Measurements from ENCODE around the gene ADAMTS18.

The ADAMTS18 gene

GRCh38 chr16:77335652-77336234 lies 99.1 kb downstream of the ADAMTS18 start:
- H3K4me1 ChIP-seq (ENCODE audit: control insufficient read depth, insufficient read depth, low read length), result peaks cover 15% of the 10 kb centered on the region
- ChIA-PET CTCF (no interaction called here), POLR2A (no interaction called here)
- no peak overlapping the region for H3K4me3 ChIP-seq (ENCODE audit: low read depth, low read length)
- peak overlapping the region; percentile 18; the same call in 1 of the 2 replicates for H3K27ac ChIP-seq (ENCODE audit: extremely low read depth, low read depth, low read length)
- TF ChIP-seq ZNF549 (tag by site-specific recombination; IDR thresholded peaks at IDR 0.05) (no peak), ZNF785 (tag by site-specific recombination; IDR thresholded peaks at IDR 0.05) (no peak), ZNF561 (tag by site-specific recombination; IDR thresholded peaks at IDR 0.05; ENCODE audit: borderline replicate concordance) (no peak), PRDM1 (tag by site-specific recombination; IDR thresholded peaks at IDR 0.05) (no peak), ZNF138 (tag by site-specific recombination; IDR thresholded peaks at IDR 0.05; ENCODE audit: borderline replicate concordance) (no peak), ZNF76 (tag by site-specific recombination; IDR thresholded peaks at IDR 0.05; ENCODE audit: borderline replicate concordance, low read depth) (no peak)
- H3K9me3 ChIP-seq (ENCODE audit: control insufficient read depth, insufficient read depth, low read depth, low read length), result no peaks in the 10 kb centered on the region
- no peaks in the 10 kb centered on the region for H3K36me3 ChIP-seq (ENCODE audit: control insufficient read depth in 2 of 2, insufficient read depth in 1 of 2, low read length in 2 of 2)

DNA sequence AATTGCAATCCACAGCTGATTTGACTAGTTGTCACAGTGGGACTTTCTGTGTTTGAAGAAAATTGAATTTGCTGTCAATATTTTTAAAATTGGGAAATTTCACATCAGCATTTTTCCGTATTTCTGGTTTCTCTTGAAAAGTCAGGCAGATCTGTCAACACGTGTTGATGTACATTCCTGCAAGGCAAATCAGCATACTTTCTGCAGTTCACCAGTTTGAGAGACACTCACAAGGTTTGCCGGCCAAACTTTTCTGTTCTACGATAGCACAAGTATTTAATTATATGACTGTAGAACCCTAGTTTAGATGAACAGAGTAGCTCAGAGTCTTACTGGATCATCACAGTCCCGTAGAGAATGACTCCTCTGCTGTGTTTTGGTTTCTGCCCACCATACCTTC lies 102.0 kb downstream of the ADAMTS18 start:
- Histone ChIP-seq H3K4me3 (ENCODE audit: low read depth, low read length) (no peak overlapping the region), H3K9me3 (ENCODE audit: control insufficient read depth, insufficient read depth, low read depth, low read length) (no peaks in the 10 kb centered on the region), H3K36me3 (ENCODE audit: control insufficient read depth in 2 of 2, insufficient read depth in 1 of 2, low read length in 2 of 2) (no peaks in the 10 kb centered on the region), H3K4me1 (ENCODE audit: control insufficient read depth, insufficient read depth, low read length) (peaks cover 20% of the 10 kb centered on the region), H3K27ac (ENCODE audit: extremely low read depth, low read depth, low read length) (no peak overlapping the region)
- ChIA-PET CTCF (no interaction called here), POLR2A (no interaction called here)
- no peak for TF ChIP-seq ZNF555 (tag by site-specific recombination; conservative IDR thresholded peaks at IDR 0.05)

DNA sequence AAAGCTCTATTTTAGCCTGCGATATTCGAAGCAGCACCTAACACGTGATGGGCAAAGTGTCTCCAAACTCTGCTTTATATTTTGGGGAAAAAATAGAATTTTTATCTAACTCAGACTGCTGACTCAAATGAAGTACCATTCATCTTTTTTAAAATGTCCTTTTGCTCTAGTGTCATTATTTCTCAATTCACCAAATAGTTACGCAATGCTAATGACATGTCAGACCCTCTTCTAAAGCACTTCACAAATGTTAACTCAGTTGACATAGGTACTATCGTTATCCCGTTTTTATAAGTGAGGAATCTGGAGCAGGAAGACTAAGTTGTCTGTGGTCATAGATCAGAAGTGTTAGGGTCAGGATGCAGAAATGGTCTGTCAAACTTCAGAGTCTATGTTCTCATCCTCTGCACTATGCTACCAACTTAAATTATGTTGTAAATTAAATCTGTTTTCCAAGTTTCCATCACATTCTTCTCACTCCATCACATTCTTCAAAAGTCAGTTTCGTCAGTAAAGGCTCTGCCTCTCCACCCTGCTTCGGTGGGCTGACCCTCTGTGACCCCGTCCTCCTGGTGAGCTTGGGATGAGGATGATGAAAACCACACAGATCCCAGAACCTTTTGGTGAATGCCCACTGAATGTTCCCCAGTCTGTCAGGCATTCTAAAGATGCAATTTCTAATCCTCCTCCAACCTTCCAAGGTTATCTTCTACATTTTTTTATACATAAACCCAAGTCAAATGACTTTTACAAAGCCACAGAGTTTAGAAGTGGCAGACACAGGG lies 102.8 kb downstream of the ADAMTS18 start:
- CTCF ChIA-PET, result interaction anchor here (1.0 kb wide), 1 partner anchor 24 kb away, joined by 3 read pairs; no protein-coding TSS in a partner anchor
- TF ChIP-seq ZNF654 (tag by site-specific recombination; IDR thresholded peaks at IDR 0.05; ENCODE audit: low read depth) (no peak), ZNF677 (tag by site-specific recombination; IDR thresholded peaks at IDR 0.05) (no peak), ZNF830 (tag by site-specific recombination; IDR thresholded peaks at IDR 0.05; ENCODE audit: low read depth) (no peak)
- TF ChIP-seq, protein P1, sequence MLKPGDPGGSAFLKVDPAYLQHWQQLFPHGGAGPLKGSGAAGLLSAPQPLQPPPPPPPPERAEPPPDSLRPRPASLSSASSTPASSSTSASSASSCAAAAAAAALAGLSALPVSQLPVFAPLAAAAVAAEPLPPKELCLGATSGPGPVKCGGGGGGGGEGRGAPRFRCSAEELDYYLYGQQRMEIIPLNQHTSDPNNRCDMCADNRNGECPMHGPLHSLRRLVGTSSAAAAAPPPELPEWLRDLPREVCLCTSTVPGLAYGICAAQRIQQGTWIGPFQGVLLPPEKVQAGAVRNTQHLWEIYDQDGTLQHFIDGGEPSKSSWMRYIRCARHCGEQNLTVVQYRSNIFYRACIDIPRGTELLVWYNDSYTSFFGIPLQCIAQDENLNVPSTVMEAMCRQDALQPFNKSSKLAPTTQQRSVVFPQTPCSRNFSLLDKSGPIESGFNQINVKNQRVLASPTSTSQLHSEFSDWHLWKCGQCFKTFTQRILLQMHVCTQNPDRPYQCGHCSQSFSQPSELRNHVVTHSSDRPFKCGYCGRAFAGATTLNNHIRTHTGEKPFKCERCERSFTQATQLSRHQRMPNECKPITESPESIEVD (tag by site-specific recombination; IDR thresholded peaks at IDR 0.05), result no peak
- no peaks in the 10 kb centered on the region for H3K9me3 ChIP-seq (ENCODE audit: control insufficient read depth, insufficient read depth, low read depth, low read length)
- no peak overlapping the region for H3K27ac ChIP-seq (ENCODE audit: extremely low read depth, low read depth, low read length)
- H3K36me3 ChIP-seq (ENCODE audit: control insufficient read depth in 2 of 2, insufficient read depth in 1 of 2, low read length in 2 of 2), result no peaks in the 10 kb centered on the region
- H3K4me1 ChIP-seq (ENCODE audit: control insufficient read depth, insufficient read depth, low read length), result peaks cover 19% of the 10 kb centered on the region
- no peak overlapping the region for H3K4me3 ChIP-seq (ENCODE audit: low read depth, low read length)
- POLR2A ChIA-PET, result no interaction called here

- peaks cover 10% of the 10 kb centered on the region for H3K4me1 ChIP-seq (ENCODE audit: control insufficient read depth, insufficient read depth, low read length)
- H3K4me3 ChIP-seq (ENCODE audit: low read depth, low read length), result no peak overlapping the region
- no peak overlapping the region for H3K27ac ChIP-seq (ENCODE audit: extremely low read depth, low read depth, low read length)
- no peaks in the 10 kb centered on the region for H3K9me3 ChIP-seq (ENCODE audit: control insufficient read depth, insufficient read depth, low read depth, low read length)
- H3K36me3 ChIP-seq (ENCODE audit: control insufficient read depth in 2 of 2, insufficient read depth in 1 of 2, low read length in 2 of 2), result no peaks in the 10 kb centered on the region
- ChIA-PET POLR2A (no interaction called here), CTCF (interaction anchor here (1.0 kb wide), 1 partner anchor 23 kb away, joined by 3 read pairs; no protein-coding TSS in a partner anchor)
- TF ChIP-seq ZNF747 (tag by site-specific recombination; IDR thresholded peaks at IDR 0.05) (no peak), ZNF341 (tag by site-specific recombination; IDR thresholded peaks at IDR 0.05; ENCODE audit: low read depth) (no peak), ZNF518A (tag by site-specific recombination; conservative IDR thresholded peaks at IDR 0.05; ENCODE audit: low read depth) (no peak)
- TF ChIP-seq, protein P2, sequence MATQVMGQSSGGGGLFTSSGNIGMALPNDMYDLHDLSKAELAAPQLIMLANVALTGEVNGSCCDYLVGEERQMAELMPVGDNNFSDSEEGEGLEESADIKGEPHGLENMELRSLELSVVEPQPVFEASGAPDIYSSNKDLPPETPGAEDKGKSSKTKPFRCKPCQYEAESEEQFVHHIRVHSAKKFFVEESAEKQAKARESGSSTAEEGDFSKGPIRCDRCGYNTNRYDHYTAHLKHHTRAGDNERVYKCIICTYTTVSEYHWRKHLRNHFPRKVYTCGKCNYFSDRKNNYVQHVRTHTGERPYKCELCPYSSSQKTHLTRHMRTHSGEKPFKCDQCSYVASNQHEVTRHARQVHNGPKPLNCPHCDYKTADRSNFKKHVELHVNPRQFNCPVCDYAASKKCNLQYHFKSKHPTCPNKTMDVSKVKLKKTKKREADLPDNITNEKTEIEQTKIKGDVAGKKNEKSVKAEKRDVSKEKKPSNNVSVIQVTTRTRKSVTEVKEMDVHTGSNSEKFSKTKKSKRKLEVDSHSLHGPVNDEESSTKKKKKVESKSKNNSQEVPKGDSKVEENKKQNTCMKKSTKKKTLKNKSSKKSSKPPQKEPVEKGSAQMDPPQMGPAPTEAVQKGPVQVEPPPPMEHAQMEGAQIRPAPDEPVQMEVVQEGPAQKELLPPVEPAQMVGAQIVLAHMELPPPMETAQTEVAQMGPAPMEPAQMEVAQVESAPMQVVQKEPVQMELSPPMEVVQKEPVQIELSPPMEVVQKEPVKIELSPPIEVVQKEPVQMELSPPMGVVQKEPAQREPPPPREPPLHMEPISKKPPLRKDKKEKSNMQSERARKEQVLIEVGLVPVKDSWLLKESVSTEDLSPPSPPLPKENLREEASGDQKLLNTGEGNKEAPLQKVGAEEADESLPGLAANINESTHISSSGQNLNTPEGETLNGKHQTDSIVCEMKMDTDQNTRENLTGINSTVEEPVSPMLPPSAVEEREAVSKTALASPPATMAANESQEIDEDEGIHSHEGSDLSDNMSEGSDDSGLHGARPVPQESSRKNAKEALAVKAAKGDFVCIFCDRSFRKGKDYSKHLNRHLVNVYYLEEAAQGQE (tag by site-specific recombination; IDR thresholded peaks at IDR 0.05), result no peak
Observed at GRCh38 chr16:77331043-77331442, 103.8 kb downstream of the ADAMTS18 start.

Measured in HEK293 (cell line).